ENCODE measurements around the gene RPS21. TPM values are rescaled to one million over a fixed set of nuclear protein-coding genes. Genes with fewer than 3 reads are reported as not detected.

RPS21 gene
- total RNA-seq, 2 donors from 2014 or later = 1,359 to 1,579 TPM

GRCh38 chr20:62361799-62362589 is 24.9 kb upstream of the RPS21 start:
- DNase-seq = no peak
- Histone ChIP-seq H3K4me1 (peaks cover 5% of the 10 kb centered on the region), H3K27me3 (peaks cover 6% of the 10 kb centered on the region), H3K4me3 (no peak overlapping the region), H3K27ac (no peak overlapping the region), H3K9me3 (no peaks in the 10 kb centered on the region), H3K36me3 (no peaks in the 10 kb centered on the region), H3K9ac (ENCODE audit: low read depth in 2 of 2, low read length in 2 of 2) (no peak overlapping the region)
- no peak for TF ChIP-seq CTCF (IDR thresholded peaks at IDR 0.05)
- intact Hi-C loops (cut with DNase I) = no loop called here

GRCh38 chr20:62362590-62362940 is 24.3 kb upstream of the RPS21 start:
- no peaks in the 10 kb centered on the region for H3K9me3 ChIP-seq
- H3K36me3 ChIP-seq = no peaks in the 10 kb centered on the region
- intact Hi-C loops (cut with DNase I) = no loop called here
- H3K9ac ChIP-seq (ENCODE audit: low read depth in 2 of 2, low read length in 2 of 2) = no peak overlapping the region
- no peak for TF ChIP-seq CTCF (IDR thresholded peaks at IDR 0.05)
- H3K4me3 ChIP-seq = no peak overlapping the region
- peaks cover 9% of the 10 kb centered on the region for H3K27me3 ChIP-seq
- peaks cover 8% of the 10 kb centered on the region for H3K4me1 ChIP-seq
- H3K27ac ChIP-seq = no peak overlapping the region
- no peak for DNase-seq

GRCh38 chr20:62362991-62363919 is 23.6 kb upstream of the RPS21 start:
- H3K9me3 ChIP-seq = no peaks in the 10 kb centered on the region
- no peak for DNase-seq
- no peak overlapping the region for H3K27ac ChIP-seq
- no peak overlapping the region for H3K4me3 ChIP-seq
- intact Hi-C loops (cut with DNase I) = no loop called here
- no peak for TF ChIP-seq CTCF (IDR thresholded peaks at IDR 0.05)
- H3K4me1 ChIP-seq = peaks cover 14% of the 10 kb centered on the region
- no peaks in the 10 kb centered on the region for H3K36me3 ChIP-seq
- H3K27me3 ChIP-seq = peaks cover 16% of the 10 kb centered on the region
- H3K9ac ChIP-seq (ENCODE audit: low read depth in 2 of 2, low read length in 2 of 2) = peak overlapping the region in 1 of 2 donors; percentile 43

- Histone ChIP-seq H3K27me3 (peaks cover 26% of the 10 kb centered on the region), H3K4me3 (no peak overlapping the region), H3K4me1 (peaks cover 19% of the 10 kb centered on the region), H3K36me3 (no peaks in the 10 kb centered on the region), H3K27ac (no peak overlapping the region), H3K9me3 (no peaks in the 10 kb centered on the region), H3K9ac (ENCODE audit: low read depth in 2 of 2, low read length in 2 of 2) (no peak overlapping the region)
- TF ChIP-seq CTCF (IDR thresholded peaks at IDR 0.05) = no peak
- intact Hi-C loops (cut with DNase I) = no loop called here
- DNase-seq = no peak
These were observed 22.7 kb upstream of the RPS21 start for GRCh38 chr20:62363920-62364851.
